ENCODE data around the gene FHIT.
"Not testable (repeated sequence)": the region's sequence is repeated elsewhere in the genome, so short reads cannot be mapped to it uniquely, and the experiment has no call there.

FHIT gene

GRCh38 chr3:60557122-60557521, 694.1 kb downstream of the FHIT start:
- no peak for DNase-seq (ENCODE audit: low read depth)

DNA sequence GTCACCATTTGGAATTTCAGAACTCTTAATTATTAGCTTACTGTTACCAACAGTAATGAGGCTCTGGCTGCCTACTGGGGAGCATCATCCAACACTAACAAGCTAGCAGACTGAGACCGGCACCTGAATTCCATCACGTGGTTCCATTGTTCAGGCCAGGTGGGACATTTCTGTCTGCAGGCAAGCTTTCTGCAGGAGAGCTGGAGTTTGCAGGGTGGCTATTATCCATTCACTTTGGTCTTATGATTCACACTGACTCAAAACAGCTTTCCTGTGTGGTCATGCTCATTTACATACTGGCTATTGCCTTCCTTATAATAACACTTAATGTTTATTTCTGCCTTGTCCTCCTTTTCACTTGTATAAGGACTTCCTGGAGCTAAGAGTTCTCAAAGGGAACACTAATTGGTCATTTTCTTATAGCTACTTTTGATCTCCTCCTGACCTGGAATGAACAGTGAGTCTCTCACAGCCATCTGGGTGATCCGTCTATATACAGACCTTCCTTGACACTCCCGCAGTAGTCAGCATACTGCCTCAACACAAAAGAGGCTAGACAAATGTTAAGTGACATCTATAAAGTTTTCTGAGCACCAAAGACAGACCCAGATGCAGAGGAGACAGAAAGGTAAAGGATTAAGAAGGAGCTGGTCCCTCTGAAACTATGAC, 695.4 kb downstream of the FHIT start:
- DNase-seq (ENCODE audit: low read depth): no peak

GRCh38 chr3:60553144-60553543, 698.1 kb downstream of the FHIT start:
- DNase-seq (ENCODE audit: low read depth): no peak

DNA sequence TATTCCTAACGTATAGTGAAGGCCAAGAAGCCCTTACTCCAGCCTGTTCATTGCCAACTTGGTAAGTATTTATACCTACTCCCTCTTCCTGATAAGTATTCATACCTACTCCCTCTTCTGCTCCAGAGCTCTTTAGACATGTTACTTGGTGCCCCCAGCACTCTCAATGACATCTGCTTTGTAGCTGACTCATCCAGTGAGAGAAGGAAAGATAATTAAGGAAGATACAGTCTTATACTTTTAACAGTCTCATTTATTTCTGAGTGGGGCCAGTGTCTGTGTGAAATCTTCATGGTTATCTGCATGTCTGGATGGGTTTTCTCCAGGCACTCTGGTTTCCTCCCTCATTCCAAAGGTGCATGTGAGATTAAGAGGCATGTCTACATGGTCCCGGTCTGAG, 698.7 kb downstream of the FHIT start:
- no peak for DNase-seq (ENCODE audit: low read depth)

DNA sequence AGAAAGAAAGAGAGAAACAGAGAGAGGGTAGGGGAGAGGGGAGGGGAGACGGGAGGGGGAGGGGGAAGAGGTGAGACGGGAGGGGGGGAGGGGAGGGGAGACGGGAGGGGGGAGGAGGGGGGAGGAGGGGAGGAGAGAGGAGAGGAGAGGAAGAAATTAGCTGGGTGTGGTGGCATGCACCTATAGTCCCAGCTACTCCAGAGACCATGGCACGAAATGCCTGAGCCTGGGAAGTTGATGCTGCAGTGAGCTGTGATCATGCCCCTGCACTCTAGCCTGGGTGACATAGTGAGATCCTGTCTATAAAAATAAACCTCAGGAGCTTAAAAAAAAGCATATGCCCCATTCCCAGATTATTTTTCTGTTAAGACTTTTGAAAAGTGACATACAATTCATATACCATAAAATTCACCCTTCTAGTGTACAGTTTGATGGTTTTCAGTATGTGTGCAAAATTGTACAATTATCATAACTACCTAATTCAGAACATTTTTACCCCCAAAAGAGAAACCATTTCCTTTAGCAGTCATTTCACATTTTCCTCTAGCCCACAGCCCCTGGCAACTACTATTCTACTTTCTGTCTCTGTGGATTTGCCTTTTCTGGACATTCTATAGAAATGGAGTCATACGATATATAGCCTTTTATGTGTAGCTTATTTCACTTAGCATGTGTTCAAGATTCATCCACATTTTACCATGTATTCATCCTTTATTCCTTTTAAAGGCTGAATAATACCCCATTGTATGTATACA, 699.6 kb downstream of the FHIT start:
- no peak for DNase-seq (ENCODE audit: low read depth)

- DNase-seq (ENCODE audit: low read depth): no peak
These were observed 701.4 kb downstream of the FHIT start for GRCh38 chr3:60549863-60550262.

GRCh38 chr3:60542995-60543394, 708.3 kb downstream of the FHIT start:
- DNase-seq (ENCODE audit: low read depth): no peak

GRCh38 chr3:60539394-60539793, 711.9 kb downstream of the FHIT start:
- not testable (repeated sequence) for DNase-seq (ENCODE audit: low read depth)

DNA sequence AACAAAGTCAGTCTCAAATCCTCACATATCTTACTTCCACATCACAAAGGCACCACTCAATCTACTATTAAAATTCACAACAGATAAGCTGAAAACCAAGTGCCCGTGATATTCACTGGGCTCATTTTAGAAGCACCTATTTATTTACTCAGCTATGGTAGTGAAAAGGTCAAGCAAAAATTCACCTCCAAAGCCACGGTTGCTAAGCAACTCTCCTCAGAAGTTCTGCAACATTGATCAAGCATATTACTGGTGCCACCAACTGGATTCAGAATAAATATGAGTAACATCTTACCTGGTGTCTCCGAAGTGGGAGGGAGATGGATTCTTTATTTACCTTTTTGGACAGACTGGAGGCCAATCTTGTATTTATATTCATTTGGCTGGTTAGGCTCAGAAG, 714.8 kb downstream of the FHIT start:
- DNase-seq (ENCODE audit: low read depth): no peak

- DNase-seq (ENCODE audit: low read depth): no peak
These were observed 719.5 kb downstream of the FHIT start for GRCh38 chr3:60531759-60532158.

DNA sequence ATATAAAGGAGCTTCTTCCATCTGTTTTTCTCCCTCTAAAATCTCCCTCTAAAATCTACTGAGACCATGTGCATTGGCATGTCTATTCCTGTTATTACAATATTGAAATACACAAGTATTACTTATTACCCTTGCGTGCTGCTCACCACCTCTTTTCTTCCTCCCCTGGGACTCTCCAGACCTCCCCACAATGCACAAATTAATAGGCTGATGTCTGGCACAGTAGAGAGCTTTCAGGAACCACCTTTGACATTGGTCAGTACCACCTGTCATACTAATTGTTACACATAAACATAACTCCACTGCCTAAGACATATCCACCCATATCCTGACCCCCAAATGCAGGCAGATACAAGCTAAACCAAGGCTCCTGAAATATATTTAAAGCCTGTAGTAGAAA, 722.6 kb downstream of the FHIT start:
- no peak for DNase-seq (ENCODE audit: low read depth)

GRCh38 chr3:60523536-60523935, 727.7 kb downstream of the FHIT start:
- no peak for DNase-seq (ENCODE audit: low read depth)

DNA sequence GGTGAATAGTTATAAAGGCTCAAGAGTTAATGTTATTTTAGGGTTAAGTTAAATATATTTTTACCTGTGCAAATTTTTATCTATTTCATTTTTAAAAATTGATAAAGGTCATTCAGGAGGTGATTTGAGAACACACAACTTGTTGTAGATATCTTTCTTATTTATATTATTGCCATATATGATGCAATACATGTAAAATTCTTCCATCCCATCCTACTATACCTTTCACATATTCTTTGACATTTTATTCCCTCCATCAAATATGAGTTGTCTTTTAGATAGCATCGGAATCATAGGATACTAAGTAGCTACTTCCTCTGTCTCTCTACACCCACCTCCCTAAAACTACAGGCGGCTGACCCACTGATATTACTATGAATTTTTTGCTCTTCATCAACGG, 734.1 kb downstream of the FHIT start:
- no peak for DNase-seq (ENCODE audit: low read depth)

DNA sequence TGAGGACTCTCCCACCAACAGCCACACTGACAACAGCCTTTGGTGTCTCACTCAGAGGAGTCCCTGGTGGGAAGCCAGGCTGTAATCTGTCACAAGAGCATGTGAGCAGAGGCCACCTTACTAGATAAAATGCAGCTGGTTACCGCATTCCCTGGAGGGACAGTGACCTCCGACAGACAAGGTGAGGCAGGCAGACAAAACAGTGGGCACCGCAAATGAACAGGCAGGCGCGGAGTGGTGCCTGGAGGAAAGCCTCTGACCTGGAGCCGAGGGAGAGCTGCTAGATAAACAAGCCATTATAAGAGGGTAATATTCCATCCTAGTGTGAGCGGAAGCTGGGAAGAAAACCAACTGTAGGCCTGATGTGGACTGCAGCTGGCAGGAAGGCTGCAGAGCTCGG, 736.4 kb downstream of the FHIT start:
- no peak for DNase-seq (ENCODE audit: low read depth)

- no peak for DNase-seq (ENCODE audit: low read depth)
These were observed 737.1 kb downstream of the FHIT start for GRCh38 chr3:60514085-60514649.

GRCh38 chr3:60513241-60513640, 738.0 kb downstream of the FHIT start:
- no peak for DNase-seq (ENCODE audit: low read depth)

- DNase-seq (ENCODE audit: low read depth): no peak
These were observed 738.7 kb downstream of the FHIT start for GRCh38 chr3:60512506-60512905.

- DNase-seq (ENCODE audit: low read depth): no peak
These were observed 741.8 kb downstream of the FHIT start for GRCh38 chr3:60509471-60509870.

DNA sequence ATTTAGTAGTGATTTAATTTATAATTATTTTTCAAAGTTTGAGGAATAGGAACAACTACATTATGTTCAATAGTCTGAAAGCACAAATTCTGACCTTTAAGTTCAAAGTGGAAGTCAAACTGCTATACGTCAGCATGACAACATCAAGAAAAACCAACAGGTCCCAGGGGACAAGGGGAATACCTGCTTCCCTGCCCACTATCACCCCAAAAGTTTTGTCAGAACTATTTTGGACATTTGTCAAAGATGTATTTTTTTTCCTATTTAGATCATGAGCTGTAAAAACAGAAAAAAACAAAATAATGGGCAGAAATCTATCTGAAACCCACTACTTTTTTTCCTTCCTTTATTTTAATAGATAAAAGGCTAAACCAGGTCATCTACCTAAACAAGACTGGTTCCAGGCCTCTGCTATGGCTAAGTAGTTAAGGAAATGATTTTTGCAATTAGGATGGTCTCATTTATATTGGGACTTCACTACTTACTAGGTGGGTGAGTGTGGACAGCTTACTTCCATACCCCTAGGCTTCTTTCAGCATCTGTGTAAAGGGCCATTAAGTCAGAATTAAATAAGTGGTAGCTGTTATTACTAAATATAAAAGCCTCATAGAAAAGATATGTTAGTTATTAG, 746.3 kb downstream of the FHIT start:
- no peak for DNase-seq (ENCODE audit: low read depth)

DNA sequence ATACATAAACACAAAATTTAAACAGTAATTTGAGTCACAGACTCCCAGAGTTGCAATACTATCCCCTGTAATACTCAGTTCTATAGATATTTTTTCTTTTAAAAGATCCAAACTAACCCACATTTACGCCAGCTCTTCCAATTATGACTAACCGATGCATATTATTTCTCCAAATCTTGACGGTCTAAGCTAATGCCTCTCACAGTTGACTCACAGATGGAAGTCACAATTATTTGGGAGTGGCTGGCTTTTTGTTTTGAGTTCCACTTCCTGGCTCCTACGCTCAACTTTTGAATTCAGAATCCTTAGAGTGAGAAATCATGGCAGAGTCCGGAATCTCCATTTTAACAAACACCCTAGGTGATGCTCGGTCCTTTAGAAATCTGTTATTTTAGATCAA, 749.9 kb downstream of the FHIT start:
- no peak for DNase-seq (ENCODE audit: low read depth)

DNA sequence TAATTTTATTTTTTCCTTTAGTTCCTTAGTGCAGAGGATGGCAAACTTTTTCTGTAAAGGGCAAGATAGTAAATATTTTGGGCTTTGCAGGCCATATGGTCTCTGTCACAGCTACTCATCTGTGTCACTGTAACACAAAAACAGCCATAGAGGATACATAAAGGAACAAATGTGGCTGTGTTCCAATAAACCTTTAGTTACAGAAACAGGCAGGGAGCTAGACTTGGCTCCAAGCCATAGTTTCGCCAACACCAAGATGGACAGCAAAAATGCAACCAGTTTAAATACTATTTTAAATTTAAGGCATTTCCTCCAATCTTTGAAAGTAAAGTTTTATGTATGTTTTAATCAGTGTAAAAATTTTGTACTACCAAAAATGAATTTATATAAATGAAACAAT, 753.4 kb downstream of the FHIT start:
- no peak for DNase-seq (ENCODE audit: low read depth)

GRCh38 chr3:60490992-60491391, 760.3 kb downstream of the FHIT start:
- no peak for DNase-seq (ENCODE audit: low read depth)

- DNase-seq (ENCODE audit: low read depth): no peak
These were observed 776.2 kb downstream of the FHIT start for GRCh38 chr3:60475096-60475495.

Data from T-helper 22 cell (primary cell).